T-cell (primary cell): ENCODE data around the gene GALNT14. TPM values are rescaled to one million over a fixed set of nuclear protein-coding genes. Genes with fewer than 3 reads are reported as not detected.

Experiments
- ATAC-seq, 4 experiments: fragments of 200-7000 bp in 3 of 4; fragments of 150-1000 bp in 1 of 4; cut with Tn5 transposase; replicated peaks in 1 of 4; 1 replicate in 3 of 4; 2 replicates in 1 of 4; pipeline ENCODE4 v1.10.0; 2021; ENCODE audit warnings: moderate library complexity in 3 of 4, mild to moderate bottlenecking in 2 of 4, moderate number of reproducible peaks in 1 of 4
- CTCF ChIA-PET, 2 donors: fragments of 300-600 bp; sonication (Branson Sonifier 250); formaldehyde crosslinking; loops; one replicate each; lab custom pipeline; 2022; ENCODE audit warnings: antibody characterized with exemption in 2 of 2; lab: Charles Lee
- POLR2A ChIA-PET, 2 donors: fragments of 300-600 bp; sonication (Branson Sonifier 250); formaldehyde crosslinking; loops; one replicate each; lab custom pipeline; 2022; ENCODE audit warnings: antibody characterized with exemption in 2 of 2; lab: Charles Lee
- DNase-seq, 35 experiments: peaks; one replicate each; pipeline versions ENCODE4 v3.0.0 to v3.0.0-alpha.2; 2013 to 2023
- H3K27ac ChIP-seq: one replicate; pipeline ENCODE4 v1.5.1; 2013; ENCODE audit warnings: low read length
- H3K27me3 ChIP-seq, 2 experiments: replicated peaks in 1 of 2; 1 replicate in 1 of 2; 2 replicates in 1 of 2; pipeline versions ENCODE4 v1.6.1 to v1.7.0; 2013; ENCODE audit warnings: low read length in 1 of 2, mixed read lengths in 1 of 2; ENCODE audit not compliant: control insufficient read depth in 2 of 2, insufficient read depth in 2 of 2; ENCODE audit errors: extremely low read depth in 1 of 2
- H3K36me3 ChIP-seq, 2 donors: 1 replicate in 1 of 2; 2 replicates in 1 of 2; pipeline versions ENCODE4 v1.6.1 to v1.7.0; 2013; ENCODE audit warnings: low read length in 1 of 2; ENCODE audit not compliant: control insufficient read depth in 2 of 2, insufficient read depth in 1 of 2; ENCODE audit errors: extremely low read depth in 1 of 2
- H3K4me1 ChIP-seq, 2 experiments: 1 replicate in 1 of 2; 2 replicates in 1 of 2; pipeline versions ENCODE4 v1.6.1 to v1.7.0; 2013; ENCODE audit warnings: low read length in 2 of 2, mixed read lengths in 1 of 2; ENCODE audit not compliant: insufficient read depth in 2 of 2, control insufficient read depth in 1 of 2; ENCODE audit errors: extremely low read depth in 1 of 2
- H3K4me3 ChIP-seq, 2 donors: 1 replicate in 1 of 2; 2 replicates in 1 of 2; pipeline versions ENCODE4 v1.5.1 to v1.7.0; 2013; ENCODE audit warnings: mild to moderate bottlenecking in 2 of 2, low read length in 1 of 2, moderate library complexity in 1 of 2; ENCODE audit not compliant: control insufficient read depth in 1 of 2; ENCODE audit errors: extremely low read depth in 1 of 2
- H3K9me3 ChIP-seq: 2 replicates; pipeline ENCODE4 v1.7.0; 2013
- H3K27ac Mint-ChIP-seq, 2 donors: one replicate each; pipeline ENCODE4 v1.8.0; 2020 to 2021; ENCODE audit warnings: mild to moderate bottlenecking in 2 of 2, mixed read lengths in 2 of 2
- H3K27me3 Mint-ChIP-seq, 2 donors: one replicate each; pipeline ENCODE4 v1.8.0; 2021 to 2022; ENCODE audit warnings: mixed read lengths in 2 of 2
- H3K36me3 Mint-ChIP-seq: one replicate; pipeline ENCODE4 v1.8.0; 2021; ENCODE audit warnings: mixed read lengths
- H3K4me1 Mint-ChIP-seq, 3 donors: one replicate each; pipeline ENCODE4 v1.8.0; 2020 to 2022; ENCODE audit warnings: mixed read lengths in 3 of 3, mild to moderate bottlenecking in 1 of 3
- H3K4me3 Mint-ChIP-seq, 3 donors: one replicate each; pipeline ENCODE4 v1.8.0; 2020 to 2022; ENCODE audit warnings: mild to moderate bottlenecking in 3 of 3, mixed read lengths in 3 of 3, moderate library complexity in 3 of 3
- H3K9me3 Mint-ChIP-seq, 3 donors: one replicate each; pipeline ENCODE4 v1.8.0; 2020 to 2022; ENCODE audit warnings: mixed read lengths in 3 of 3
- WGBS: methylation state at CpG from one replicate; pipeline ENCODE4 v1.1.5; 2013; ENCODE audit warnings: missing lambda C conversion rate; ENCODE audit not compliant: insufficient coverage; 5-methylcytosine and 5-hydroxymethylcytosine counted together
- total RNA-seq, 35 experiments: library from RNA in 6 of 35; stranded (reverse) in 6 of 35; fragments of 120-200 nt in 1 of 35; gene quantifications; one replicate each; pipeline versions ENCODE4 v1.2.1 to v1.2.4 and lab custom pipeline; 2013 to 2026

GALNT14 gene
- total RNA-seq, 5 donors from 2014 or later (not counting 1 experiment from before 2014, with no cell fraction given), result 0.29 to 0.38 TPM; not detected in 3

DNA sequence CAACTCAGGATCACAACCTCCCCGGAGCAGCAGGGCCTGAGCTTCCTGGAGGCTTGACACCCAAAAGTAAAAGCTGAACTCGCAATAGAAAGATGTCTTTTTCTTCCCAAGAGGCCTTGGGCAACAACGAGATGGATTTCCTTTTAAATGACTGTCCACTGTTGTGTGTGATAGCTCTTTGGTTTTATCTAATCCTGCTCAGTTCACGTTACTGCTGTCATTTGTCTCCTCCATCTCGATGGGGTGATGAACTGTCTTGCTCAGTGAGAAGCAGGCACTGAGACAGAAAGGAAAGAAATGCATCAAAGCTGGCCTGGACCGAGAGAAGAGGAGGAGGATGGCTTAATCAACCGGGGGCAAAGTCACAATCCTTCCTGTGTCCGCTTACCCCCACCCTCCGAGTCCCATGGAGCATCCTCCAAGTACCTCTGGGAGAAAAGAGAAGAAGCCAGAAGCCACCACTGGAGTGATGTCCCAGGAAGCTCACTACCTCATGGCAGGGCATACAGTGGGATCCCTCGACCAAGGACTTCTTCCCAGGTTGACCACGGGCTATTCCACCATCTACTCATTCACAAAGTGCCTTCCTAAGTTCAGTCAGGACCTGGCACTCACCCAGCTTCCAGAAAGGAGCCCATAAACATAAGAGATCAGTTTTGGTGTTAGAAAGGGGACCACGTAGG is 68.5 kb downstream of the GALNT14 start:
- no peaks in the 10 kb centered on the region for H3K4me1 Mint-ChIP-seq
- ChIA-PET CTCF (no interaction called here), POLR2A (no interaction called here)
- Histone ChIP-seq H3K36me3 (no peaks in the 10 kb centered on the region), H3K27ac (no peak overlapping the region), H3K27me3 (peaks cover 0 to 10% of the 10 kb centered on the region in 2 experiments), H3K4me1 (no peaks in the 10 kb centered on the region), H3K4me3 (no peak overlapping the region), H3K9me3 (no peaks in the 10 kb centered on the region)
- H3K9me3 Mint-ChIP-seq, result no peaks in the 10 kb centered on the region
- 68% methylated on average over 7 of the region's 12 CpGs for WGBS
- H3K27ac Mint-ChIP-seq, result no peak overlapping the region
- no peaks in the 10 kb centered on the region for H3K36me3 Mint-ChIP-seq
- ATAC-seq (no peak), DNase-seq (no peak)
- H3K4me3 Mint-ChIP-seq, result no peak overlapping the region
- H3K27me3 Mint-ChIP-seq, result peaks cover 3 to 4% of the 10 kb centered on the region in 2 donors

DNA sequence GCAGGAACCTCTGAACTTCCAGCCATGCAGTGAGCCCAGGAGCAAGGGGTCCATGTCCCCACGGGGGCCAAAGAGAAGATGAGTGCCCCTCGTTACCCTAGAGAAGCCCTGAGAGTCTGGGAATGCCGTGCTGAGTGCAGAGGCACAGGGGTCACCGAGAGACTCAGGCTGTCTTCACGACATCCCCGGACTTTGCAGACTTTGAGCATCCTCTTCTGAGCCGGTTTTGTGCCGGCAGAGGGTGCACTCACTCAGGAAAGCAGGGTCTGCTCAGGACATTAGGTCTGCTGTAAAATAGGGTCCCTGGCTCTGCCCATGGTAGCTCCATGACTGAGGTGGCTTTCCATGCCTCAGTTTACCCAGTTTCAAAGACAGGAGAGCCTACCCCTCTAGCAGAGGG is 71.0 kb downstream of the GALNT14 start:
- CTCF ChIA-PET, result no interaction called here
- H3K36me3 ChIP-seq, result no peaks in the 10 kb centered on the region
- Mint-ChIP-seq H3K36me3 (no peaks in the 10 kb centered on the region), H3K4me3 (no peak overlapping the region), H3K4me1 (no peaks in the 10 kb centered on the region), H3K27ac (no peak overlapping the region), H3K9me3 (no peaks in the 10 kb centered on the region), H3K27me3 (peaks cover 6 to 11% of the 10 kb centered on the region in 2 donors)
- H3K27ac ChIP-seq, result no peak overlapping the region
- peaks cover 0 to 10% of the 10 kb centered on the region in 2 experiments for H3K27me3 ChIP-seq
- WGBS, result 70% methylated on average over 8 of the region's 8 CpGs
- POLR2A ChIA-PET, result no interaction called here
- DNase-seq, result no peak
- H3K4me3 ChIP-seq, result no peak overlapping the region
- ATAC-seq, result no peak
- H3K4me1 ChIP-seq, result no peaks in the 10 kb centered on the region
- H3K9me3 ChIP-seq, result no peaks in the 10 kb centered on the region

DNA sequence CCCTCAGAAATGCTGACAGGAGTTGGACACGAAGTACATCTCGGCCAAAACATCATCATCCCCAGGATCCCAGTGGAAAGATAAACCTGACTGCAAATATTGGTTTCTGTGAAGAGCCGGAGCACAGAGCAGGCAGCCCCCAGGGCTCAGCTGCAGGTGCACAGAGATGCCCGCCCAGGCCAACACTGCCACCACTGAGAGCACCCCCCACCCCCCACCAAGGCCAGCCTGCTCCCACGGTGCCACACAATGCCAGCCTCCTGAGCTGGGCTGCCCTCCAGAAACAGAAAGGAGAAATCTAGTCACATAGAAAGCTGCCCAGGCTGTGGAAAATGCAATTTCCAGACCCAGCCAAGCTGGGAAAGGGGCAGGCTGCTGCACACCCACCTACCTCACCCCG is 71.7 kb downstream of the GALNT14 start:
- Histone ChIP-seq H3K27me3 (peaks cover 0 to 10% of the 10 kb centered on the region in 2 experiments), H3K36me3 (no peaks in the 10 kb centered on the region), H3K9me3 (no peaks in the 10 kb centered on the region), H3K4me3 (no peak overlapping the region), H3K27ac (no peak overlapping the region), H3K4me1 (no peaks in the 10 kb centered on the region)
- Mint-ChIP-seq H3K36me3 (no peaks in the 10 kb centered on the region), H3K4me3 (no peak overlapping the region), H3K9me3 (no peaks in the 10 kb centered on the region), H3K27ac (no peak overlapping the region), H3K27me3 (peaks cover 6 to 13% of the 10 kb centered on the region in 2 donors), H3K4me1 (no peaks in the 10 kb centered on the region)
- ChIA-PET POLR2A (no interaction called here), CTCF (no interaction called here)
- WGBS, result 73% methylated on average over 4 of the region's 6 CpGs
- ATAC-seq, result no peak
- DNase-seq, result no peak

DNA sequence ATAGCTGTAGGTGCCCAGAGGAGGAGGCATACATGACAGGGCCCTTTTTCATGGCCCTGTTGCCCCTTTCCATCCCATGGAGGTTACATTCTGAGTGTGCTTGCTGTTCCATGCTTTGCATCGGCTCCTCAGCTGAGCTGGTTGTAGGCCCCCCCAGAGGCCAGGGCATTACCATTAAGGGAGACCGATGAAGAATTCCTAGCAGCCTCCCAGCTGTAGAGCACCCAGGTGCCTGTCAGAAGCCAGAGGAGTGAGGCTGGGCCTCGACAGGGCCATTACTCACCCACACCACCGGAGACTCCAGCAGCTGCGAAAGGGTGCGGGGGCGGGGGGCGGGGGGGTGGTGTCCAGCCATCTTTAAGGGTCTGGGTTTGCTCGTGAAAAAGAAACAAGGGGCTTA is 72.2 kb downstream of the GALNT14 start:
- POLR2A ChIA-PET, result no interaction called here
- Histone ChIP-seq H3K27ac (no peak overlapping the region), H3K4me3 (no peak overlapping the region), H3K9me3 (no peaks in the 10 kb centered on the region), H3K27me3 (peaks cover 0 to 10% of the 10 kb centered on the region in 2 experiments), H3K4me1 (no peaks in the 10 kb centered on the region), H3K36me3 (no peaks in the 10 kb centered on the region)
- no peak for ATAC-seq
- 92% methylated on average over 5 of the region's 9 CpGs for WGBS
- CTCF ChIA-PET, result no interaction called here
- no peaks in the 10 kb centered on the region for H3K36me3 Mint-ChIP-seq
- no peaks in the 10 kb centered on the region for H3K4me1 Mint-ChIP-seq
- no peak overlapping the region for H3K4me3 Mint-ChIP-seq
- no peak for DNase-seq
- peaks cover 6 to 13% of the 10 kb centered on the region in 2 donors for H3K27me3 Mint-ChIP-seq
- no peak overlapping the region for H3K27ac Mint-ChIP-seq
- H3K9me3 Mint-ChIP-seq, result no peaks in the 10 kb centered on the region

DNA sequence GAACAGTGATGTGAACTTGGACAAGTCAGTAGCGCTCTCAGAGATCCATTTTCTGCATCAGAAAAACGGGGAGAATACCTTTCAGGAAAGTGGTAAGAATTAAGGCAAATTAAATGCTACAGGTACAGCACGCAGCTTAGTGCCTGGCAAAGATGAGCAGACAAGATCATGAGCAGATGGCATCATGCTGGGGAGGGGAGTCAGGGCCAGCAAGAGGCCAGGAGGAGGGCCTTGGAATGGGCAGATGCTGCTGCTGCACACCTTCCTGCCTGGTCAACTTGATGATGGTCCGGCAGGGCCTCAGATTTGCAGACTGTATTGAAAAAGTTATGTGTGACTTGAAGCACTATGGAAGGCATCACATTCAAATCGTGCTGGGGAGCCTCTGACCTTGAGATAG is 72.9 kb downstream of the GALNT14 start:
- Mint-ChIP-seq H3K4me1 (no peaks in the 10 kb centered on the region), H3K27me3 (peaks cover 6 to 13% of the 10 kb centered on the region in 2 donors), H3K27ac (no peak overlapping the region), H3K36me3 (no peaks in the 10 kb centered on the region), H3K9me3 (no peaks in the 10 kb centered on the region), H3K4me3 (no peak overlapping the region)
- DNase-seq, result no peak
- no peak for ATAC-seq
- Histone ChIP-seq H3K27me3 (peaks cover 0 to 14% of the 10 kb centered on the region in 2 experiments), H3K4me3 (no peak overlapping the region), H3K36me3 (no peaks in the 10 kb centered on the region), H3K27ac (no peak overlapping the region), H3K9me3 (no peaks in the 10 kb centered on the region), H3K4me1 (no peaks in the 10 kb centered on the region)
- 88% methylated on average over 1 of the region's 5 CpGs for WGBS
- ChIA-PET POLR2A (no interaction called here), CTCF (no interaction called here)

DNA sequence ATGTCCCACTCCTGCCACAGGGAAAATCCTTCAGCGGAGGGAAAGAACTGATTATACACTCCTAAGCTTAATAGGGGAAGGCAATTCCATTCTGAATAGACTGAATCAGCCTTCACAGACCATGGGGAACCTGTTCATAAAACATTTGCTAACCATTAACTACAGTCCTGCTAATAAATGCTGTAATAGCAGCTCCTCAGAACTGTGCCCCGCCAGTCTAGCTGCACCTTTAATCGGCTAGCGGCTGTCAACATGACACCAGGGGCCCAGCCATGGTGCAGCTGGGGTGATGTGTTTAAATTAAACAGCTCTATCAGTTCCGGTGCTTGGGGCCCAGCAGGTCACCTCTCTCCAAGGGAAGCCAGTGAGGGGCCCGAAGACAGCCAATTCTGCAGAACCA is 77.8 kb downstream of the GALNT14 start:
- DNase-seq, result no peak
- peaks cover 0 to 4% of the 10 kb centered on the region in 2 experiments for H3K27me3 ChIP-seq
- no peak overlapping the region for H3K4me3 Mint-ChIP-seq
- no peaks in the 10 kb centered on the region for H3K9me3 ChIP-seq
- H3K36me3 Mint-ChIP-seq, result no peaks in the 10 kb centered on the region
- no peak overlapping the region for H3K27ac Mint-ChIP-seq
- 90% methylated on average over 4 of the region's 6 CpGs for WGBS
- H3K9me3 Mint-ChIP-seq, result no peaks in the 10 kb centered on the region
- POLR2A ChIA-PET, result no interaction called here
- peak in 1 of 4 experiments; percentile 10 for ATAC-seq
- peaks cover 5 to 12% of the 10 kb centered on the region in 2 donors for H3K27me3 Mint-ChIP-seq
- H3K27ac ChIP-seq, result no peak overlapping the region
- no peaks in the 10 kb centered on the region for H3K36me3 ChIP-seq
- no peaks in the 10 kb centered on the region for H3K4me1 Mint-ChIP-seq
- no peaks in the 10 kb centered on the region for H3K4me1 ChIP-seq
- CTCF ChIA-PET, result no interaction called here
- no peak overlapping the region for H3K4me3 ChIP-seq
